ENCODE results near the gene COPRS. TPM values are rescaled to one million over a fixed set of nuclear protein-coding genes. Genes with fewer than 3 reads are reported as not detected.
"Not testable (repeated sequence)": the region's sequence is repeated elsewhere in the genome, so short reads cannot be mapped to it uniquely, and the experiment has no call there.

Gene COPRS
- polyA plus RNA-seq, 1 donor (not counting 4 experiments of a cell fraction or from before 2014, with no cell fraction given), result 30.3 TPM

DNA sequence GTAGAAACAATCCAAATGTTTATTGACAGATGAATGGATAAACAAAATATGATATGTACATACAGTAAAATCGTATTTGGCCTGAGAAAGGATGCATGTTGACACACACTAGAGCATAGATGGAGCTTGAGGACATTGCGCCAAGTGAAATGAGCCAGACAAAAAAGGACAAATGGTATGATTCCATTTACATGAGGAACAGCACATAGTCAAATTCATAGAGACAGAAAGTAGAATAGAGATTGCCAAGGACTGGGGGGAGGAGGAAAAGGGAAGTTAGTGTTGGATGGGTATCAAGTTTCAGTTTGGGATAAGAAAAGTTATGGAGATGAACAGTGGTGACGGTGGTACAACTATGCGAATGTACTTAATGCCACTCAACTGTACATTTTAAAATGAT is 47.9 kb downstream of the COPRS start:
- Histone ChIP-seq H4K20me1 (ENCODE audit: control insufficient read depth, extremely low read depth, insufficient read depth, low read length) (no peaks in the 10 kb centered on the region), H3K27me3 (ENCODE audit: control insufficient read depth, extremely low read depth, insufficient read depth, low read length) (no peaks in the 10 kb centered on the region), H2AFZ (ENCODE audit: control insufficient read depth, low read length) (no peak overlapping the region), H3K27ac (ENCODE audit: control insufficient read depth, insufficient read depth, low read length) (no peak overlapping the region), H3K4me1 (ENCODE audit: control insufficient read depth, extremely low read depth, insufficient read depth, low read length) (no peaks in the 10 kb centered on the region), H3K4me3 (ENCODE audit: control insufficient read depth in 2 of 3, extremely low read depth in 1 of 3, insufficient read depth in 2 of 3, low read depth in 1 of 3, low read length in 3 of 3) (no peak overlapping the region), H3K9me3 (ENCODE audit: control insufficient read depth, low read depth, low read length) (peaks cover 2% of the 10 kb centered on the region), H3K9me1 (ENCODE audit: control insufficient read depth, extremely low read depth, insufficient read depth, low read length) (no peaks in the 10 kb centered on the region), H3K79me2 (ENCODE audit: control insufficient read depth, insufficient read depth, low read length) (no peaks in the 10 kb centered on the region), H3K36me3 (ENCODE audit: control insufficient read depth in 2 of 2, extremely low read depth in 1 of 2, insufficient read depth in 2 of 2, low read length in 2 of 2) (no peaks in the 10 kb centered on the region), H3K9ac (ENCODE audit: control insufficient read depth, extremely low read depth, insufficient read depth, low read length) (no peak overlapping the region), H3K4me2 (ENCODE audit: control insufficient read depth, extremely low read depth, insufficient read depth, low read depth, low read length) (no peak overlapping the region)
- no peak for TF ChIP-seq EZH2 (IDR thresholded peaks at IDR 0.05; ENCODE audit: low read length)
- TF ChIP-seq, protein P1, sequence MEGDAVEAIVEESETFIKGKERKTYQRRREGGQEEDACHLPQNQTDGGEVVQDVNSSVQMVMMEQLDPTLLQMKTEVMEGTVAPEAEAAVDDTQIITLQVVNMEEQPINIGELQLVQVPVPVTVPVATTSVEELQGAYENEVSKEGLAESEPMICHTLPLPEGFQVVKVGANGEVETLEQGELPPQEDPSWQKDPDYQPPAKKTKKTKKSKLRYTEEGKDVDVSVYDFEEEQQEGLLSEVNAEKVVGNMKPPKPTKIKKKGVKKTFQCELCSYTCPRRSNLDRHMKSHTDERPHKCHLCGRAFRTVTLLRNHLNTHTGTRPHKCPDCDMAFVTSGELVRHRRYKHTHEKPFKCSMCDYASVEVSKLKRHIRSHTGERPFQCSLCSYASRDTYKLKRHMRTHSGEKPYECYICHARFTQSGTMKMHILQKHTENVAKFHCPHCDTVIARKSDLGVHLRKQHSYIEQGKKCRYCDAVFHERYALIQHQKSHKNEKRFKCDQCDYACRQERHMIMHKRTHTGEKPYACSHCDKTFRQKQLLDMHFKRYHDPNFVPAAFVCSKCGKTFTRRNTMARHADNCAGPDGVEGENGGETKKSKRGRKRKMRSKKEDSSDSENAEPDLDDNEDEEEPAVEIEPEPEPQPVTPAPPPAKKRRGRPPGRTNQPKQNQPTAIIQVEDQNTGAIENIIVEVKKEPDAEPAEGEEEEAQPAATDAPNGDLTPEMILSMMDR (optimal IDR thresholded peaks at IDR 0.05 in 1 of 3, IDR thresholded peaks at IDR 0.05 in 1 of 3, conservative IDR thresholded peaks at IDR 0.05 in 1 of 3; ENCODE audit: extremely low read depth in 1 of 3, insufficient read depth in 2 of 3, low read length in 3 of 3), result no peak
- FAIRE-seq (no peak), DNase-seq (ENCODE audit: low read depth, low spot score) (no peak)
- dilution Hi-C loops (cut with MboI; ENCODE audit: extremely low pct_ligation_motif_present, low sequenced_read_pairs), result no loop called here

DNA sequence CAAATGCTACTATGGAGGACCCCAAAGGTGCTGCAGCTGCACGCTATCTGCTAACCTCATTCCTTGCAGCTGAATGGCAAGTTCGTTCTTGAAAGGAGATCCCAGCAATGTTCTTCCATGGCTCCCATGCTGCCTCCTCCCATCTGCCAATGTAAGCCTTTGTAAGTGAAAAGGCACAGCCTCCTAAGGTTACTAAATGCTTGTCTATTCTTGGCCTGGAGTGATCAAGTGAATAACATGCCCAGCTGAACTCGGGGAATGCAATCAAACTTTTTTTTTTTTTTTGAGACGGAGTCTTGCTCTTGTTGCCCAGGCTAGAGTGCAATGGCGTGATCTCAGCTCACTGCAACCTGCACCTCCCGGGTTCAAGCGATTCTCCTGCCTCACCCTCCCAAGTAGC is 49.2 kb downstream of the COPRS start:
- H3K4me1 ChIP-seq (ENCODE audit: control insufficient read depth, extremely low read depth, insufficient read depth, low read length); H3K9ac ChIP-seq (ENCODE audit: control insufficient read depth, extremely low read depth, insufficient read depth, low read length); H3K9me3 ChIP-seq (ENCODE audit: control insufficient read depth, low read depth, low read length); H3K27ac ChIP-seq (ENCODE audit: control insufficient read depth, insufficient read depth, low read length); H3K36me3 ChIP-seq (ENCODE audit: control insufficient read depth in 2 of 2, extremely low read depth in 1 of 2, insufficient read depth in 2 of 2, low read length in 2 of 2); H3K27me3 ChIP-seq (ENCODE audit: control insufficient read depth, extremely low read depth, insufficient read depth, low read length); dilution Hi-C loops (cut with MboI; ENCODE audit: extremely low pct_ligation_motif_present, low sequenced_read_pairs); H3K4me2 ChIP-seq (ENCODE audit: control insufficient read depth, extremely low read depth, insufficient read depth, low read depth, low read length); FAIRE-seq; H3K4me3 ChIP-seq (ENCODE audit: control insufficient read depth in 2 of 3, extremely low read depth in 1 of 3, insufficient read depth in 2 of 3, low read depth in 1 of 3, low read length in 3 of 3); H3K79me2 ChIP-seq (ENCODE audit: control insufficient read depth, insufficient read depth, low read length); H4K20me1 ChIP-seq (ENCODE audit: control insufficient read depth, extremely low read depth, insufficient read depth, low read length); H2AFZ ChIP-seq (ENCODE audit: control insufficient read depth, low read length); H3K9me1 ChIP-seq (ENCODE audit: control insufficient read depth, extremely low read depth, insufficient read depth, low read length); DNase-seq (ENCODE audit: low read depth, low spot score): not testable (repeated sequence)

DNA sequence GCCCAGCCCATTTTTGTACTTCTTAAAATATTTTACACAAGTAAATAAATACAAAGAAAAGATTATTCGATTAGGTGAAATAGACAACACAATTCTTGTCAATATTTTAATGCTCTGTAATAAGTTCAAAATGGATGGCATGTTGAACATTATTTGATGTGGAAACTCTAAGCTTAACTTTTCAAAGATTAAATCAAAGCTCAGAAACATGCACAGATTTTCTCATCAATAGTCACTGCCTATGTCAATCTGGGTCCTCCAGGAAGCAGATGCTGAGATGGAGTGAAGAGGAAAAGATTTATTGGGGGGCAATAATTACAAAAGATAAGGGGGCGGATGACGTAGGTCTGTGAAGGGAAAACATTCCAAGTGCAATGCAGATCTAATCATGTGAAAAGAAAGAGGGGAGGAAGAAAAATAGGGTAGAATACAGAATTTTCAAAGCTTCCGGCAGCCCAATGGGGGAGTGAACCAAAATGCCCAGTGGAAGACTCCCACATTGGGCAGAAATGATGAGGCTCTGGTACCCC is 50.5 kb downstream of the COPRS start:
- TF ChIP-seq EZH2 (IDR thresholded peaks at IDR 0.05; ENCODE audit: low read length), result no peak
- TF ChIP-seq, protein P1 (optimal IDR thresholded peaks at IDR 0.05 in 1 of 3, IDR thresholded peaks at IDR 0.05 in 1 of 3, conservative IDR thresholded peaks at IDR 0.05 in 1 of 3; ENCODE audit: extremely low read depth in 1 of 3, insufficient read depth in 2 of 3, low read length in 3 of 3), result no peak
- H3K4me1 ChIP-seq (ENCODE audit: control insufficient read depth, extremely low read depth, insufficient read depth, low read length), result peaks cover 3% of the 10 kb centered on the region

More for the DNA sequence above, 50.5 kb downstream of the COPRS start:
- dilution Hi-C loops (cut with MboI; ENCODE audit: extremely low pct_ligation_motif_present, low sequenced_read_pairs), result no loop called here
- Histone ChIP-seq H3K4me2 (ENCODE audit: control insufficient read depth, extremely low read depth, insufficient read depth, low read depth, low read length) (no peak overlapping the region), H3K9me3 (ENCODE audit: control insufficient read depth, low read depth, low read length) (peaks cover 2% of the 10 kb centered on the region), H3K79me2 (ENCODE audit: control insufficient read depth, insufficient read depth, low read length) (no peaks in the 10 kb centered on the region), H2AFZ (ENCODE audit: control insufficient read depth, low read length) (no peak overlapping the region), H3K36me3 (ENCODE audit: control insufficient read depth in 2 of 2, extremely low read depth in 1 of 2, insufficient read depth in 2 of 2, low read length in 2 of 2) (no peaks in the 10 kb centered on the region), H3K27ac (ENCODE audit: control insufficient read depth, insufficient read depth, low read length) (no peak overlapping the region), H4K20me1 (ENCODE audit: control insufficient read depth, extremely low read depth, insufficient read depth, low read length) (no peaks in the 10 kb centered on the region), H3K4me3 (ENCODE audit: control insufficient read depth in 2 of 3, extremely low read depth in 1 of 3, insufficient read depth in 2 of 3, low read depth in 1 of 3, low read length in 3 of 3) (no peak overlapping the region), H3K9me1 (ENCODE audit: control insufficient read depth, extremely low read depth, insufficient read depth, low read length) (no peaks in the 10 kb centered on the region), H3K9ac (ENCODE audit: control insufficient read depth, extremely low read depth, insufficient read depth, low read length) (no peak overlapping the region), H3K27me3 (ENCODE audit: control insufficient read depth, extremely low read depth, insufficient read depth, low read length) (no peaks in the 10 kb centered on the region)
- FAIRE-seq, result no peak
- no peak for DNase-seq (ENCODE audit: low read depth, low spot score)

Measured in keratinocyte (primary cell).